ENCODE data around the gene PHACTR3.

PHACTR3 gene

DNA sequence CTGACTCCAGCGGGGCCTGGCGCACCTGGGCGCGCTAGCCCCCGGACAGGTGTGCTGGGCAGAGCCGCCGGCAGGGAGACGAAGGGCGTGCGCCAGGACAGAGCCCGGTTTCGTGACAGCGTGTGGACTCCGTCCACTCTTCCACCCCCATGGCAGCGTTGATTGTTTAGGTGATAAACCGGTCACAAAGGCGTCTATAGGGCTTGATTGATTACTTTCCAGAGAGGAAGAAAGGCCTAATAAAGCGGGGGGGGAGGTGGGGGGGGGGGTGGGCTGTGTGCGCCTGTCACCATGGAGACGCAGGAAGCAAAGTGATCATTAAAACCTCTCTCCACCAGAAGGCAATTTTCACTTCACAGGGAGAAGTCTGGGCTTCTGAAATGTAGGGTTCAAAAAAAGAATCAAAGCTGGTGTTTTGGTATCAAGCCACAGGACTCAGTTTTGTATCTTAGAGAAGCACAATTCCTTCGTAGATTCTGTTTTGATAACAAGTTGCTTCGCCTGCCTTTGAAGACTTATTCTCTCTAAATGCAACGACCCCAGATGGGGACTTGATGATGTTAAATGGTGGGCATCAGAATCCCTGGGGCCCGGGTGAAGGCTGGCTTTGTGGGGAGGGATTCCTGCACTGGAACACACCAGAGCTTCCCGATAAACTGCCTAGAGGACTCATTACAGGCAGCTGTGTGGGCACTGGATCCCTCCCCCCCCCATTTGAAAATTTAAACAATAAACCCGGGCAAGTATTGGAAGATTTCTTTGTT is 1.4 kb downstream of the PHACTR3 start:
- no peak overlapping the region for H3K27ac ChIP-seq (ENCODE audit: low read depth, low read length)
- H3F3A ChIP-seq (ENCODE audit: control insufficient read depth, insufficient read depth), result no peaks in the 10 kb centered on the region
- H3K4me3 ChIP-seq (ENCODE audit: low read length), result no peak overlapping the region
- no peaks in the 10 kb centered on the region for H3K79me2 ChIP-seq (ENCODE audit: control insufficient read depth, low read length)
- H4K20me1 ChIP-seq (ENCODE audit: control insufficient read depth, insufficient read depth, low read depth, low read length), result no peaks in the 10 kb centered on the region
- no peaks in the 10 kb centered on the region for H3K36me3 ChIP-seq (ENCODE audit: control insufficient read depth, low read length)
- no peaks in the 10 kb centered on the region for H3K4me1 ChIP-seq (ENCODE audit: control insufficient read depth, low read length)
- no peak for TF ChIP-seq EZH2phosphoT487 (IDR thresholded peaks at IDR 0.05; ENCODE audit: borderline replicate concordance, low read length)
- TF ChIP-seq, protein P1, sequence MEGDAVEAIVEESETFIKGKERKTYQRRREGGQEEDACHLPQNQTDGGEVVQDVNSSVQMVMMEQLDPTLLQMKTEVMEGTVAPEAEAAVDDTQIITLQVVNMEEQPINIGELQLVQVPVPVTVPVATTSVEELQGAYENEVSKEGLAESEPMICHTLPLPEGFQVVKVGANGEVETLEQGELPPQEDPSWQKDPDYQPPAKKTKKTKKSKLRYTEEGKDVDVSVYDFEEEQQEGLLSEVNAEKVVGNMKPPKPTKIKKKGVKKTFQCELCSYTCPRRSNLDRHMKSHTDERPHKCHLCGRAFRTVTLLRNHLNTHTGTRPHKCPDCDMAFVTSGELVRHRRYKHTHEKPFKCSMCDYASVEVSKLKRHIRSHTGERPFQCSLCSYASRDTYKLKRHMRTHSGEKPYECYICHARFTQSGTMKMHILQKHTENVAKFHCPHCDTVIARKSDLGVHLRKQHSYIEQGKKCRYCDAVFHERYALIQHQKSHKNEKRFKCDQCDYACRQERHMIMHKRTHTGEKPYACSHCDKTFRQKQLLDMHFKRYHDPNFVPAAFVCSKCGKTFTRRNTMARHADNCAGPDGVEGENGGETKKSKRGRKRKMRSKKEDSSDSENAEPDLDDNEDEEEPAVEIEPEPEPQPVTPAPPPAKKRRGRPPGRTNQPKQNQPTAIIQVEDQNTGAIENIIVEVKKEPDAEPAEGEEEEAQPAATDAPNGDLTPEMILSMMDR (IDR thresholded peaks at IDR 0.05; ENCODE audit: low read depth, low read length, poor library complexity, severe bottlenecking), result no peak
- no peak overlapping the region for H3K4me2 ChIP-seq (ENCODE audit: low read length)
- H3K27me3 ChIP-seq (ENCODE audit: control insufficient read depth, low read length), result peaks cover 7% of the 10 kb centered on the region
- no peaks in the 10 kb centered on the region for H3K9me3 ChIP-seq (ENCODE audit: control insufficient read depth, insufficient read depth, low read length)
- H3K9me2 ChIP-seq (replicated peaks; ENCODE audit: control insufficient read depth, low read length), result no peaks in the 10 kb centered on the region

DNA sequence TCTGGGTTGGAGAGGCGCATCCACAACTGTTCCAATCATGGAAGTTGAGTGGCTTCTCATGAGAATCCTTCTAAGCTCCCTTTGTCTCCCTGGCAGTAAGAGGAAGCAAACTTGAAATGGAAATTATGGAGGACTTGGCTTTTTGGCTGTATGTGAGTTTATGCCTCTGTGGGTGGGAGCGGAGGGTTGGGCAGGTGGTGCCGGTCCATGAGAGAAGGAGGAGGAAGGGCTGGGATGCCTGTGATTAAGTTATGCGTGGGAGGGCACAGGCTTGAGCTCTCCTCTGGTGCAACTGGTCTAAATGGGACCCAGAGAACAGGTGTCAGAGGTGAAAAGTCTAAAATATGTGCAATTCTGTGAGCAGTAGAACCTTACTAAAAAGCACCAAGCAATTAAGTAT is 2.2 kb downstream of the PHACTR3 start:
- no peaks in the 10 kb centered on the region for H3K9me3 ChIP-seq (ENCODE audit: control insufficient read depth, insufficient read depth, low read length)
- no peaks in the 10 kb centered on the region for H3K9me2 ChIP-seq (replicated peaks; ENCODE audit: control insufficient read depth, low read length)
- no peak overlapping the region for H3K27ac ChIP-seq (ENCODE audit: low read depth, low read length)
- no peaks in the 10 kb centered on the region for H3K79me2 ChIP-seq (ENCODE audit: control insufficient read depth, low read length)
- no peak overlapping the region for H3K4me3 ChIP-seq (ENCODE audit: low read length)
- H3F3A ChIP-seq (ENCODE audit: control insufficient read depth, insufficient read depth), result no peaks in the 10 kb centered on the region
- H3K4me2 ChIP-seq (ENCODE audit: low read length), result no peak overlapping the region
- H3K36me3 ChIP-seq (ENCODE audit: control insufficient read depth, low read length), result no peaks in the 10 kb centered on the region
- peaks cover 7% of the 10 kb centered on the region for H3K27me3 ChIP-seq (ENCODE audit: control insufficient read depth, low read length)
- TF ChIP-seq EZH2phosphoT487 (IDR thresholded peaks at IDR 0.05; ENCODE audit: borderline replicate concordance, low read length), result no peak
- TF ChIP-seq, protein P1 (IDR thresholded peaks at IDR 0.05; ENCODE audit: low read depth, low read length, poor library complexity, severe bottlenecking), result no peak
- no peaks in the 10 kb centered on the region for H3K4me1 ChIP-seq (ENCODE audit: control insufficient read depth, low read length)
- no peaks in the 10 kb centered on the region for H4K20me1 ChIP-seq (ENCODE audit: control insufficient read depth, insufficient read depth, low read depth, low read length)

DNA sequence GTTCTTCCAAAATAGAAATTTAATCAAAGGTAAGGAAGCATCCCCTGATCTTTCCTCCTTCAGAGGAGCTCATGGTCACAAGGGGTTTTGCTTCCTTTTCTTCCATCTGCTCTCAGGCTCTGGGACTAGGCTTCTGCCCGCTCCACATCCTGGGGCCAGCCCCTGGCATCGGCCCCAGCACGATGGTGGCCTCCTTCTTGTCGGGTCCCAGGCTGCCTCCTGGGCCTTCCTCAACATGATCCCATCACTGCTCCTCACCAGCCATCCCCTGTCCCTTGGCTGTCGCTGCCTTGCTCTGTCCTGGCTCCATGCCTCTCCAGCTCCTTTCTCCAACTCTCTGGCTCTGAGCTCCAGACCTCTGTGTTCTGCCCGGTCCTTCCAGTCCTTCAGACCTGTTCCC is 4.1 kb downstream of the PHACTR3 start:
- Histone ChIP-seq H3K4me2 (ENCODE audit: low read length) (no peak overlapping the region), H3K9me2 (replicated peaks; ENCODE audit: control insufficient read depth, low read length) (no peaks in the 10 kb centered on the region), H3K27me3 (ENCODE audit: control insufficient read depth, low read length) (peaks cover 7% of the 10 kb centered on the region), H3K79me2 (ENCODE audit: control insufficient read depth, low read length) (no peaks in the 10 kb centered on the region), H3F3A (ENCODE audit: control insufficient read depth, insufficient read depth) (no peaks in the 10 kb centered on the region), H3K4me1 (ENCODE audit: control insufficient read depth, low read length) (no peaks in the 10 kb centered on the region), H3K27ac (ENCODE audit: low read depth, low read length) (no peak overlapping the region), H3K4me3 (ENCODE audit: low read length) (no peak overlapping the region), H4K20me1 (ENCODE audit: control insufficient read depth, insufficient read depth, low read depth, low read length) (no peaks in the 10 kb centered on the region), H3K9me3 (ENCODE audit: control insufficient read depth, insufficient read depth, low read length) (no peaks in the 10 kb centered on the region), H3K36me3 (ENCODE audit: control insufficient read depth, low read length) (no peaks in the 10 kb centered on the region)
- TF ChIP-seq, protein P1 (IDR thresholded peaks at IDR 0.05; ENCODE audit: low read depth, low read length, poor library complexity, severe bottlenecking), result no peak
- no peak for TF ChIP-seq EZH2phosphoT487 (IDR thresholded peaks at IDR 0.05; ENCODE audit: borderline replicate concordance, low read length)
